CD4-positive, alpha-beta T cell treated with Interleukin-15 for 4 hours (primary cell): ENCODE measurements around the gene GPATCH2.
A peak's percentile ranks its signal among the peaks of the same experiment; 100 is the strongest.
"Not testable (repeated sequence)": the region's sequence is repeated elsewhere in the genome, so short reads cannot be mapped to it uniquely, and the experiment has no call there.

ENCODE experiments used
- DNase-seq: peaks from one replicate; pipeline ENCODE4 v3.0.0-alpha.2; 2020; ENCODE audit warnings: low spot score

GPATCH2 gene

DNA sequence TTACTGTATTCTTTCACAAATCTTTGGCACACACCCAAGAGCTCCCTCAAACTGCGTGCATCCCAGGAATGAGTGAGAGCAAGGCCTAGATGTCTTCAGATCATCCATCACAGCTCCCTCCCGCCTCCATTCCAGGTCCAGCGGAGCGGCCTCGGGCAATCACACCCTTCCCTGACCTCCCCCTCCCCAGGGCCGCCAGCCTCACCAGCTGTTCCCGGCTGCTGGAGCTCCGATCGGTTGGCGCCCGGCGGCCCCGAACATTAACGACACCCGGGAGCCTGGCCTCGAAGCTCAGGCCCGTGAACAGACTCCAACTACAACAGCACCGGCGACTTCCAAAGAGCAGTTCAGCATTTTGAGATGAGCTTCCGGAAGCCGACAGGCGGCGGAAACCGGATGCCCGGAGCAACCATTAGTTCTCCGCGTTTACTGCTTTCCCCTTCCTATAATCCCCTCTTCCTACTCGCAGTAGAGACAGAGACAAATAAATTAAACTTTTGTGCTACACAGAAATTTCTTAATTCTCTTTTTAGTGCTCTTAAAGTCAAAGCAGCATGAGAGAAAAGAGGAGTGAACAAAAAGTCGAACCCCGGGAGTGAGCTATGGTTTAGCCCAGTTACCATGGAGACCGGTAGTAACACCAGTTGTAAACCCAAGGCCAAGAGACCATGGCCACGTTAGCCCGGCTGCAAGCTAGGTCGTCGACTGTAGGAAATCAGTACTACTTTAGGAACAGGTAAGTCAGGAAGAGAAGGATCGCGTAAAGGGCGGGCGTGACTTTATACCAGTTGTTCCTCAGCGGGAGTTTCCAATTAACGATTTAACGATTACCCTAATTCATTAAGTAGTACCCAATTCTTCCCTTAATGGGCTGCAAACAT, at the start of gene GPATCH2, which contains the start of gene SPATA17:
Gene GPATCH2, minus strand, starts transcription at position 380 of the 881 bp plus-strand sequence. Its CDS starts 119 bp downstream, at position 261.
Gene SPATA17, plus strand, starts transcription at position 634 of the 881 bp plus-strand sequence. Its CDS starts 35 bp downstream, at position 669.
- DNase-seq = peak; percentile 85

DNA sequence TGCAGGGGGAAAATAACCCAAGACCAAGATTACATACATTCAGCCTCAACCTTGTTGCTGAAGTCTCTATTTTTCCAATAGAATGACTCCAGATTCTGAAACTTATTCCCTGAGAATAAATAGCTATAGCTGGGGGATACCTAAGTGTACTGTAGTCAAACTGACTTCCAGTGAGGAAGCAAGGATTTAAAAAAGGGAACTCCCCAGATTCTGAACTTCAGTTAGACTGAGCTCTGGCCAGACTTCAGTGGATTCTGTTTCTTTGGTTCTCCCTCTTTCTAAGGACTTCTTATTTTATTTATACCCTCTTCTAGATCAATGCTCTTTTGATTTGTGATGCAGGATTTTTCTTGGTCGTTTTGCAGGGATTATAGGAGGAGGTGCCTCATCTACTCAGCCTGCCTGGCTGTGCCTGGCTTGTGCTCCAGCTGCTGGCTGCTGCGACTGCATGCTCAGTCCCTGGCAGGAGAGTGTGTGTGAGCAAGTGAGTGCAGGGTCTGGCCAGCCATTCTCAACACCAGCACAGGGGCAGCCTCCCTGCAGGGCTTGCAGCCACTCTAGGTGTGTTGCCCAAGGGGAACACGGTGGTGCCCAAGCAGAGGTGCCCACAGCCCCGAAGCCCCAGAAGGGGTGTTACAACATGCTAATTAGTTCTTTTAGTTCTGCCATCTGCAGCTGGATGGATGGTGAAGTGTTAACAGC, 43.3 kb upstream of the GPATCH2 start:
- no peak for DNase-seq

GRCh38 chr1:217673387-217673786, 42.5 kb upstream of the GPATCH2 start:
- no peak for DNase-seq

GRCh38 chr1:217668351-217668940, 37.6 kb upstream of the GPATCH2 start:
- DNase-seq = no peak

DNA sequence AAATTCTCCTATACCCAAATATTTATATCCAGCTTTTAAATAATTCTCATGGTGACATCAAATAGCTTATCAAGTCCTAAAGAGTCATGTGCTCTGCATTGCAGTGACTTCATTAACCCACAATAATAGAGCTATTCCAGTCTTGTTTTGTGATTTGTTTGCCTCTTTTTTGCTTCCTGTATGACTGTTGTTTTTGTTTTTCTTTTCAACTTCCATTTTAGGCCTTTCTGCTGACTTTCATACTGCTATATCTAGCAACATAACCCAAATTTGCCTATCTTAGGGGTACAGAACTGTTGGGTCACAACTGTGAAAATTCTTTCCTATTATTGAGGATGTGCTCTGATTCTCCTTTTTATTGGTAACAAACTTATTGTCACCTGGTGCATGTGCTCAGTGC, 30.5 kb upstream of the GPATCH2 start:
- no peak for DNase-seq

- DNase-seq = no peak
Measured at GRCh38 chr1:217660353-217661062, 29.6 kb upstream of the GPATCH2 start.

GRCh38 chr1:217650674-217651073, 19.8 kb upstream of the GPATCH2 start:
- no peak for DNase-seq

- no peak for DNase-seq
Measured at GRCh38 chr1:217647791-217648190, 16.9 kb upstream of the GPATCH2 start.

GRCh38 chr1:217642455-217642854, 11.6 kb upstream of the GPATCH2 start:
- DNase-seq = no peak

DNA sequence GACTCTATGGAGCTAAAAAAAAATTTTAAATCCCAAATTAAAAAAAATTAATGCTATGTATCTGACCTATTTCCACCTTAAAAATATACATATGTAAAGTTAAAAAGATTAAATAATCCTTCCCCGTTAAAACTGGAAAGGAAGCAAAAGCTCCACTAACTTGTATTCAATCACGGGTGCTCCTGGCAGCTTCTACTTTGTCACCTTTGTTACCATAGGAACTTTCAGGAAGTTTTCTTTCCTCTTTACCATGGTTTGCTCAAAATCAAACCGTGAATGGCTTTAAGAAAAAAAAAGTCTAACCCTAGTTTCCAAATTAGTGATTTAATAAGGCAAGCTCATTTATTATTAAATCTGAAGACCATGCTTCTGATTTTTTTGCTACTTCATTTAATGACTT, 3.5 kb downstream of the GPATCH2 start:
- DNase-seq = no peak

- peak; percentile 22 for DNase-seq
Measured at GRCh38 chr1:217626321-217626720, 4.6 kb downstream of the GPATCH2 start.

DNA sequence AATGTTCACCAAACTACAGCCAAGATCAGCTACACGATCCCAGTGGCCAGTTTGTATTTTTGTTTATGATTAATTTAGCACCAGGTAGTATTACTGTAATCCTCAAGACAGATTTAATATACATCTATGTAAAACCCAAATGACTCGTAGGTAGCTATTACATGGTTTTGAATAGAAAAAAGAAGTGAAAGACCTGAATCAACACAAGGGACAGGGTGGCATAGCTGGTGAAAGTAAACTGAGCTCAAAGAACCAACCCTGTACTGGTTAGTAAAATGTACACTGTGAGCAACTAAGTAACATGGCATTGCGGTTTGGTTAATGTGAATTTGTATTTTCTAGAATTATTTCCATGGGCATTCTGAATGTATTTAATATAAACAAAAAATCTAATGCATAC, 8.8 kb downstream of the GPATCH2 start:
- DNase-seq = no peak

- no peak for DNase-seq
Measured at GRCh38 chr1:217620814-217621213, 10.1 kb downstream of the GPATCH2 start.

DNA sequence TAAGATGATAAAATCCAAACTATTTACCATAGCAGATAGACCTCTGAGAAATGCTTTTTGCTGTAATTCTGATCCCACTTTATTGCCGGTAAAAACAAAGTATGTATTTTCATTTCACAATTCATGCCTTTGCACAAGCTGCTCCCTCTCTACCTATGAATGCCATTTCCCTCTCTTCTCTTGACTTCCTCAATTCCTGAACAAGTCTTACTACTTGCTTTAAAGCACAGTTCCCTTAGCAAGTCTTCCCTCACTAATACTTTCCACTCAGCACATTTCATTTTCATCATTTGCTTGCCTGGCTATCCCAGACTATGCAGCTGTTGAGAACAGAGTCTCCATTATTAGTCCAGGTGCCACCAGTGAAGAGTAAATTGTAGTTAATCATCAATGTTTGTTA, 13.8 kb downstream of the GPATCH2 start:
- DNase-seq = no peak

- no peak for DNase-seq
Measured at GRCh38 chr1:217614200-217614712, 16.6 kb downstream of the GPATCH2 start.

DNA sequence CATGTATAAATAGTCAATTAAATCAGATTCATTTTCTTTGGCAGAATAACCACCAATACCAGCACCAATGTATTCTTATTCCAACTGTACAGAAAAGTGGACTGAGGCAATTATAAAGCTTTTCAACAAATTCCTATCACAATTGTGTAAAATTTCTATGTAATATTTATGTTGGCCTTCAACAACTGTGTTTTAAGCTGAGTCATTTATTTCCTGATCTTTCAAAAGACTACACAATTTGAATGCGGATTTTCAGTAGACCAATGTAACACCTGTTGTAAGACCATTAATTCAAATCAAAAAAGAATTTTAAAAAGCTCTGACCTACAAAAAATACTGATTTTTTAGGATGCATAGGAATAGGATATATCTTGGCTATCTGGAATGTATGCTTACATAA, 25.5 kb downstream of the GPATCH2 start:
- DNase-seq = no peak

DNA sequence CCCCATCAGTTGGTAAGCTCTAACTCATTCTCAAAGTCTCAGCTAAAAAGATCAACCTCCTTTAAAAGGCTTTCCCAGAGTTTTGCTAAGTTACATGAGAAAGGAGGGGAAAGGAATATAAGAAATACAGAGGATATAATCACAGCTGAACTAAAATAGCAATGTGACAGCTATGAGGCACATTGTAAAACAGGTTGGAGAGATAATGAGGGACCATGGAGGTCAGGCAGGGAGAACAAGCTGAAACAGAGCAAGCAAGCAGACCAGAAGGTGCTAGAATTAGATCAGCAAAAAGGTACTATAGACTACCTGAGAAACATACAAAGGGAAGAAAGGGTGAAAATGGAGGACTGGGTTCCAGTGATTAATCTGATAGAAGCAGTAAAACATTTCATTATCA, 28.5 kb downstream of the GPATCH2 start:
- DNase-seq = no peak

GRCh38 chr1:217599154-217599553, 31.7 kb downstream of the GPATCH2 start:
- DNase-seq = no peak

GRCh38 chr1:217590598-217590997, 40.3 kb downstream of the GPATCH2 start:
- no peak for DNase-seq

DNA sequence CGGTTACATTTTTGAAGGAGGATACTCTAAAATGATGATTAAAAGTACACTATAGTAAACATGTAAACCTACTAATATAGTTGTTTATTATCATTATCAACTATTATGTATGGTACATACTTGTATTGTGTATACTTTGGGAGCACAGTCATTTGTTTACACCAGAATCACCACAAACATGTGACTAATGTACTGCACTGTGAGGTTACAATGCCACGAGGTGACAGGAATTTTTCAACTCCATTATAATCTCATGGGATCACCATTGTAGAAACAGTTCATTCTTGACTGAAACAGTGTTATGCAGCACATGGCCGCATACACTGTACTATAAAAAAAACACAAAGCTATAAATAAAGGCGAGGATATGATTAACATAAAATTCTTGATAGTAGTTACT, 44.3 kb downstream of the GPATCH2 start:
- no peak for DNase-seq

GRCh38 chr1:217585577-217585976, 45.3 kb downstream of the GPATCH2 start:
- DNase-seq = no peak

GRCh38 chr1:217584286-217584811, 46.5 kb downstream of the GPATCH2 start:
- not testable (repeated sequence) for DNase-seq
